Stomach (tissue), 9 donors: Measurements from ENCODE around the gene DRAXIN. TPM values are rescaled to one million over a fixed set of nuclear protein-coding genes. Genes with fewer than 3 reads are reported as not detected.
A peak's percentile ranks its signal among the peaks of the same experiment; 100 is the strongest.

ENCODE experiments used
- DNase-seq, 2 donors: peaks; one replicate each; pipeline versions ENCODE4 v3.0.0 to v3.0.0-alpha.2; 2013 to 2019
- H3K27ac ChIP-seq, 5 donors: fragments of 200-600 bp in 4 of 5; sonication (generic) in 4 of 5; one replicate each; pipeline ENCODE4 v1.5.1; 2013 to 2019; ENCODE audit warnings: mild to moderate bottlenecking in 1 of 5, moderate library complexity in 1 of 5
- H3K27me3 ChIP-seq, 3 donors: fragments of 200-600 bp; sonication (generic); one replicate each; pipeline ENCODE4 v1.5.1; 2017 to 2019; ENCODE audit warnings: mixed run types in 1 of 3
- H3K36me3 ChIP-seq, 4 donors: fragments of 200-600 bp; sonication (generic); 1 replicate in 3 of 4; 2 replicates in 1 of 4; pipeline ENCODE4 v1.5.1; 2016 to 2019
- H3K4me1 ChIP-seq, 4 donors: fragments of 200-600 bp; sonication (generic); one replicate each; pipeline ENCODE4 v1.5.1; 2016 to 2019
- H3K4me3 ChIP-seq, 4 donors: fragments of 200-600 bp; sonication (generic) in 3 of 4; one replicate each; pipeline ENCODE4 v1.5.1; 2016 to 2019; ENCODE audit warnings: mild to moderate bottlenecking in 1 of 4
- H3K9me3 ChIP-seq, 4 donors: fragments of 200-600 bp; sonication (generic); one replicate each; pipeline ENCODE4 v1.5.1; 2016 to 2019
- CTCF ChIP-seq, 7 experiments: fragments of 450-650 bp in 4 of 7; fragments of 200-600 bp in 3 of 7; sonication (generic) in 3 of 7; IDR thresholded peaks; one replicate each; pipeline ENCODE4 v1.5.1; 2016 to 2019; ENCODE audit warnings: antibody characterized with exemption in 7 of 7, control low read depth in 2 of 7, mild to moderate bottlenecking in 1 of 7
- EP300 ChIP-seq: sonication (generic); formaldehyde crosslinking; IDR thresholded peaks from one replicate; pipeline ENCODE4 v1.6.1; 2017; ENCODE audit warnings: antibody characterized with exemption
- POLR2A ChIP-seq, 4 donors: fragments of 450-650 bp; IDR thresholded peaks; one replicate each; pipeline ENCODE4 v1.6.1; 2016; ENCODE audit warnings: antibody characterized with exemption in 4 of 4, control low read depth in 2 of 4, mild to moderate bottlenecking in 1 of 4, moderate library complexity in 1 of 4
- POLR2AphosphoS5 ChIP-seq, 3 donors: sonication (generic); formaldehyde crosslinking; IDR thresholded peaks; one replicate each; pipeline ENCODE4 v1.6.1; 2016; ENCODE audit warnings: antibody characterized with exemption in 3 of 3
- WGBS, 5 donors: extraction: QIAGEN DNeasy Blood & Tissue Kit in 3 of 5; methylation state at CpG; one replicate each; pipeline versions ENCODE4 v1.1.5 to v1.1.7; 2013 to 2018; 5-methylcytosine and 5-hydroxymethylcytosine counted together
- intact Hi-C: fragments of 100-400 bp; cut with DNase I; formaldehyde crosslinking; loops from one replicate; pipeline ENCODE4 v1.15.1; 2023; ENCODE audit warnings: low total_unique reads
- polyA plus RNA-seq, 3 donors: library from polyadenylated mRNA; stranded (reverse); fragments of 200-250 nt; gene quantifications; one replicate each; pipeline ENCODE4 v1.2.3, GENCODE V29; 2013
- total RNA-seq, 5 donors: library from RNA; depleted of rRNA; stranded (reverse); fragments of >200 nt; gene quantifications; one replicate each; pipeline versions ENCODE4 v1.1.0 to v1.2.3, GENCODE V29; 2014 to 2016
- donor health status: healthy with polysubstance abuse.
- donor health status: Bipolar disorder and iron deficiency.
- donor health status: healthy.

Gene DRAXIN
- total and polyA plus RNA-seq, 8 donors: 0.03 to 0.18 (median 0.06) TPM; not detected in 5

- no peaks in the 10 kb centered on the region for H3K27me3 ChIP-seq
- H3K9me3 ChIP-seq: no peaks in the 10 kb centered on the region
- TF ChIP-seq POLR2A (IDR thresholded peaks at IDR 0.05) (no peak), CTCF (IDR thresholded peaks at IDR 0.05) (no peak), POLR2AphosphoS5 (IDR thresholded peaks at IDR 0.05) (no peak), EP300 (no peak)
- H3K4me1 ChIP-seq: peaks cover 48 to 79% (median 63%) of the 10 kb centered on the region in 4 donors
- no peaks in the 10 kb centered on the region for H3K36me3 ChIP-seq
- peak overlapping the region; percentile 82 to 97 (median 91) for H3K27ac ChIP-seq
- peak overlapping the region in 3 of 4 donors; percentile 78 to 93 (median 88) for H3K4me3 ChIP-seq
- no peak for DNase-seq
- WGBS, 5 donors: 28 to 35% (median 29%) methylated on average over 4 of the region's 4 CpGs
- intact Hi-C loops: loop anchor here (10.0 kb wide), 1 partner anchor 59 kb away; no protein-coding TSS in a partner anchor
Observed at GRCh38 chr1:11735531-11735853, 44.0 kb downstream of the DRAXIN start.

- intact Hi-C loops: loop anchor here (10.0 kb wide), 1 partner anchor 59 kb away; no protein-coding TSS in a partner anchor
- H3K4me1 ChIP-seq: peaks cover 42 to 79% (median 58%) of the 10 kb centered on the region in 4 donors
- no peaks in the 10 kb centered on the region for H3K27me3 ChIP-seq
- 1 to 5% (median 1%) methylated on average over 28 to 59 of the region's 59 CpGs for WGBS, 5 donors
- peak within 1 kb of the TSS; percentile 82 to 97 (median 91) for H3K27ac ChIP-seq
- DNase-seq: peak; percentile 97 to 99
- H3K36me3 ChIP-seq: no peaks in the 10 kb centered on the region
- no peaks in the 10 kb centered on the region for H3K9me3 ChIP-seq
- TF ChIP-seq EP300: no peak
- no peak for TF ChIP-seq POLR2A (IDR thresholded peaks at IDR 0.05)
- no peak for TF ChIP-seq CTCF (IDR thresholded peaks at IDR 0.05)
- peak; percentile 39 to 81 (median 41) for TF ChIP-seq POLR2AphosphoS5 (IDR thresholded peaks at IDR 0.05)
- peak within 1 kb of the TSS; percentile 78 to 93 (median 88) for H3K4me3 ChIP-seq
Observed at GRCh38 chr1:11735854-11736745, 44.6 kb downstream of the DRAXIN start, which contains the start of gene AGTRAP. TSS of gene AGTRAP (plus strand) at chr1:11736136. CDS start at chr1:11736209, 73 bp downstream.

- no peaks in the 10 kb centered on the region for H3K36me3 ChIP-seq
- 11 to 19% (median 15%) methylated on average over 15 of the region's 15 CpGs for WGBS, 5 donors
- peak in 2 of 3 donors; percentile 60 to 69 for TF ChIP-seq POLR2AphosphoS5 (IDR thresholded peaks at IDR 0.05)
- TF ChIP-seq EP300: no peak
Observed at GRCh38 chr1:11736746-11737639, 45.5 kb downstream of the DRAXIN start.

GRCh38 chr1:11738096-11738495, 46.6 kb downstream of the DRAXIN start:
- no peaks in the 10 kb centered on the region for H3K9me3 ChIP-seq
- H3K4me1 ChIP-seq: peaks cover 25 to 77% (median 42%) of the 10 kb centered on the region in 4 donors
- intact Hi-C loops: loop anchor here (10.0 kb wide), 1 partner anchor 57 kb away; no protein-coding TSS in a partner anchor
- H3K27me3 ChIP-seq: no peaks in the 10 kb centered on the region
- H3K27ac ChIP-seq: peak overlapping the region in 3 of 5 donors; percentile 90 to 97 (median 97)
- peak overlapping the region in 1 of 4 donors; percentile 93 for H3K4me3 ChIP-seq
- WGBS, 5 donors: 75 to 79% (median 75%) methylated on average over 2 of the region's 2 CpGs
- no peaks in the 10 kb centered on the region for H3K36me3 ChIP-seq
- no peak for TF ChIP-seq POLR2AphosphoS5 (IDR thresholded peaks at IDR 0.05)
- no peak for TF ChIP-seq POLR2A (IDR thresholded peaks at IDR 0.05)
- no peak for TF ChIP-seq EP300
- no peak for TF ChIP-seq CTCF (IDR thresholded peaks at IDR 0.05)
- no peak for DNase-seq

More at GRCh38 chr1:11736746-11737639, 45.5 kb downstream of the DRAXIN start:
- intact Hi-C loops: loop anchor here (10.0 kb wide), 1 partner anchor 58 kb away; no protein-coding TSS in a partner anchor
- peaks cover 33 to 79% (median 51%) of the 10 kb centered on the region in 4 donors for H3K4me1 ChIP-seq
- H3K4me3 ChIP-seq: peak overlapping the region; percentile 78 to 93 (median 88)
- DNase-seq: peak; percentile 55 to 71
- H3K27me3 ChIP-seq: no peaks in the 10 kb centered on the region
- peak overlapping the region in 4 of 5 donors; percentile 90 to 97 (median 94) for H3K27ac ChIP-seq
- H3K9me3 ChIP-seq: no peaks in the 10 kb centered on the region
